Mucosa of descending colon (tissue), 3 donors: Measurements from ENCODE around the gene PLEKHA8. TPM values are rescaled to one million over a fixed set of nuclear protein-coding genes. Genes with fewer than 3 reads are reported as not detected.
A peak's percentile ranks its signal among the peaks of the same experiment; 100 is the strongest.

Experiments used
- ATAC-seq: fragments of 200-7000 bp; cut with Tn5 transposase; one replicate; pipeline ENCODE4 v1.9.1; 2020; ENCODE audit warnings: mild to moderate bottlenecking, moderate library complexity
- DNase-seq, 3 donors: peaks; one replicate each; pipeline ENCODE4 v3.0.0-alpha.2; 2020
- H3K36me3 ChIP-seq: fragments of 200-600 bp; one replicate; pipeline ENCODE4 v1.8.0; 2021; ENCODE audit warnings: low read depth, mild to moderate bottlenecking
- H3K4me1 ChIP-seq: fragments of 200-600 bp; one replicate; pipeline ENCODE4 v1.8.0; 2021; ENCODE audit warnings: low read depth, mild to moderate bottlenecking
- H3K4me3 ChIP-seq: fragments of 200-600 bp; one replicate; pipeline ENCODE4 v1.8.0; 2021; ENCODE audit warnings: mild to moderate bottlenecking
- H3K9me3 ChIP-seq: fragments of 200-600 bp; one replicate; pipeline ENCODE4 v1.8.0; 2021; ENCODE audit warnings: mild to moderate bottlenecking
- intact Hi-C, 2 donors: fragments of 100-400 bp; cut with DNase I in 1 of 2; cut with micrococcal nuclease in 1 of 2; formaldehyde crosslinking; loops; one replicate each; pipeline versions ENCODE4 v1.11.0 to v1.11.1; 2022; cut with DNase I, micrococcal nuclease
- total RNA-seq, 3 donors: library from RNA; stranded (reverse); fragmentation: NEBNext Ultra II Directional in 2 of 3; extraction: Animal tissue kit (Norgen Biotek cat#: 25700) in 2 of 3; gene quantifications; one replicate each; pipeline versions ENCODE4 v1.2.1 to v1.2.4, GENCODE V29; 2021 to 2023
- TF ChIP-seq, protein P1 (sequence below): fragments of 200-600 bp; IDR thresholded peaks from one replicate; pipeline ENCODE4 v1.8.0; 2022; ENCODE audit warnings: antibody characterized with exemption, mild to moderate bottlenecking
- donor health status: DM: no; HTN: no; CAD: no; lungs with moderate emphysema.
- donor health status: DM: no; HTN: no; CAD: no.
- donor health status: DM: no; HTN: yes; CAD: no.

The PLEKHA8 gene
- total RNA-seq, 3 donors from 2014 or later: 11.7 to 13.0 (median 12.5) TPM

GRCh38 chr7:30166155-30166840 lies 138.1 kb downstream of the PLEKHA8 start:
- DNase-seq (peak in 1 of 3 donors; percentile 68), ATAC-seq (peak; percentile 46)
- H3K4me3 ChIP-seq: no peak overlapping the region
- intact Hi-C loops: loop anchor here (10.0 kb wide), 3 partner anchors 109 to 249 kb away; no protein-coding TSS in a partner anchor
- TF ChIP-seq, protein P1, sequence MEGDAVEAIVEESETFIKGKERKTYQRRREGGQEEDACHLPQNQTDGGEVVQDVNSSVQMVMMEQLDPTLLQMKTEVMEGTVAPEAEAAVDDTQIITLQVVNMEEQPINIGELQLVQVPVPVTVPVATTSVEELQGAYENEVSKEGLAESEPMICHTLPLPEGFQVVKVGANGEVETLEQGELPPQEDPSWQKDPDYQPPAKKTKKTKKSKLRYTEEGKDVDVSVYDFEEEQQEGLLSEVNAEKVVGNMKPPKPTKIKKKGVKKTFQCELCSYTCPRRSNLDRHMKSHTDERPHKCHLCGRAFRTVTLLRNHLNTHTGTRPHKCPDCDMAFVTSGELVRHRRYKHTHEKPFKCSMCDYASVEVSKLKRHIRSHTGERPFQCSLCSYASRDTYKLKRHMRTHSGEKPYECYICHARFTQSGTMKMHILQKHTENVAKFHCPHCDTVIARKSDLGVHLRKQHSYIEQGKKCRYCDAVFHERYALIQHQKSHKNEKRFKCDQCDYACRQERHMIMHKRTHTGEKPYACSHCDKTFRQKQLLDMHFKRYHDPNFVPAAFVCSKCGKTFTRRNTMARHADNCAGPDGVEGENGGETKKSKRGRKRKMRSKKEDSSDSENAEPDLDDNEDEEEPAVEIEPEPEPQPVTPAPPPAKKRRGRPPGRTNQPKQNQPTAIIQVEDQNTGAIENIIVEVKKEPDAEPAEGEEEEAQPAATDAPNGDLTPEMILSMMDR: no peak
- H3K4me1 ChIP-seq: peaks cover 14% of the 10 kb centered on the region
- no peaks in the 10 kb centered on the region for H3K9me3 ChIP-seq
- no peaks in the 10 kb centered on the region for H3K36me3 ChIP-seq

GRCh38 chr7:30166841-30167235 lies 138.6 kb downstream of the PLEKHA8 start:
- Histone ChIP-seq H3K4me3 (no peak overlapping the region), H3K9me3 (no peaks in the 10 kb centered on the region), H3K4me1 (peaks cover 14% of the 10 kb centered on the region), H3K36me3 (no peaks in the 10 kb centered on the region)
- intact Hi-C loops: loop anchor here (10.0 kb wide), 3 partner anchors 108 to 248 kb away; no protein-coding TSS in a partner anchor
- ATAC-seq: no peak
- DNase-seq: no peak
- TF ChIP-seq, protein P1: no peak

DNA sequence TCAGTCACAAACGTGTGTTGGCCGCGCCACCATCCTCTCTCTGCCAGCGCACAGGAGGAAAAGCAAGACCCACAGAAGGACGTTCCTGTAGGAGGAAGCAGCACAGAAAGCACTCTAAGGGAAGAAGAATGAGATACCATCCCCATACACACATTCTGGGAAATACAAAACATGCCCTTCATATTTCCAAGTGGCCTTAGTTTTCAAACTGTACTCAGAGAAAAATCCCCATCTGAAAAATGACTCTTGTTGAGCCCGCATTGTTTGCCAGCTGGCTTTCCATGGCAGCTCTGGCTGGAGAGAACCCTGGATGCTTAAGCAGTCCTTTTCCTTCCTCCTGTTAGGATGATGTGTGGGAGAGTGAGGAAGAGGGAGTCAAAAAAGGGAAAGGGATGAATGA lies 139.7 kb downstream of the PLEKHA8 start:
- no peak for DNase-seq
- Histone ChIP-seq H3K4me1 (peaks cover 14% of the 10 kb centered on the region), H3K36me3 (no peaks in the 10 kb centered on the region), H3K4me3 (no peak overlapping the region), H3K9me3 (no peaks in the 10 kb centered on the region)
- TF ChIP-seq, protein P1: no peak
- intact Hi-C loops: loop anchor here (10.0 kb wide), 3 partner anchors 107 to 247 kb away; no protein-coding TSS in a partner anchor
- ATAC-seq: no peak

- DNase-seq (no peak), ATAC-seq (peak; percentile 4)
- Histone ChIP-seq H3K4me1 (peaks cover 14% of the 10 kb centered on the region), H3K9me3 (no peaks in the 10 kb centered on the region), H3K4me3 (no peak overlapping the region), H3K36me3 (no peaks in the 10 kb centered on the region)
- TF ChIP-seq, protein P1: no peak
- intact Hi-C loops: loop anchor here (10.0 kb wide), 3 partner anchors 106 to 246 kb away; no protein-coding TSS in a partner anchor
Observed at GRCh38 chr7:30168835-30169573, 140.8 kb downstream of the PLEKHA8 start.

GRCh38 chr7:30169579-30169978 lies 141.4 kb downstream of the PLEKHA8 start:
- no peak for ATAC-seq
- intact Hi-C loops: loop anchor here (10.0 kb wide), 3 partner anchors 105 to 245 kb away; no protein-coding TSS in a partner anchor
- Histone ChIP-seq H3K9me3 (no peaks in the 10 kb centered on the region), H3K4me1 (peaks cover 14% of the 10 kb centered on the region), H3K36me3 (no peaks in the 10 kb centered on the region), H3K4me3 (no peak overlapping the region)
- TF ChIP-seq, protein P1: no peak
- DNase-seq: no peak
